GM19468 (cell line): Measurements from ENCODE around the gene C4B.
"Not testable (repeated sequence)": the region's sequence is repeated elsewhere in the genome, so short reads cannot be mapped to it uniquely, and the experiment has no call there.

Experiments used
- ATAC-seq: cut with Tn5 transposase; IDR thresholded peaks from one replicate; pipeline ENCODE4 v1.9.1; 2021; ENCODE audit warnings: mild to moderate bottlenecking, moderate library complexity, moderate number of reproducible peaks; ENCODE audit not compliant: unreplicated experiment; ENCODE audit errors: extremely low read depth

The C4B gene

DNA sequence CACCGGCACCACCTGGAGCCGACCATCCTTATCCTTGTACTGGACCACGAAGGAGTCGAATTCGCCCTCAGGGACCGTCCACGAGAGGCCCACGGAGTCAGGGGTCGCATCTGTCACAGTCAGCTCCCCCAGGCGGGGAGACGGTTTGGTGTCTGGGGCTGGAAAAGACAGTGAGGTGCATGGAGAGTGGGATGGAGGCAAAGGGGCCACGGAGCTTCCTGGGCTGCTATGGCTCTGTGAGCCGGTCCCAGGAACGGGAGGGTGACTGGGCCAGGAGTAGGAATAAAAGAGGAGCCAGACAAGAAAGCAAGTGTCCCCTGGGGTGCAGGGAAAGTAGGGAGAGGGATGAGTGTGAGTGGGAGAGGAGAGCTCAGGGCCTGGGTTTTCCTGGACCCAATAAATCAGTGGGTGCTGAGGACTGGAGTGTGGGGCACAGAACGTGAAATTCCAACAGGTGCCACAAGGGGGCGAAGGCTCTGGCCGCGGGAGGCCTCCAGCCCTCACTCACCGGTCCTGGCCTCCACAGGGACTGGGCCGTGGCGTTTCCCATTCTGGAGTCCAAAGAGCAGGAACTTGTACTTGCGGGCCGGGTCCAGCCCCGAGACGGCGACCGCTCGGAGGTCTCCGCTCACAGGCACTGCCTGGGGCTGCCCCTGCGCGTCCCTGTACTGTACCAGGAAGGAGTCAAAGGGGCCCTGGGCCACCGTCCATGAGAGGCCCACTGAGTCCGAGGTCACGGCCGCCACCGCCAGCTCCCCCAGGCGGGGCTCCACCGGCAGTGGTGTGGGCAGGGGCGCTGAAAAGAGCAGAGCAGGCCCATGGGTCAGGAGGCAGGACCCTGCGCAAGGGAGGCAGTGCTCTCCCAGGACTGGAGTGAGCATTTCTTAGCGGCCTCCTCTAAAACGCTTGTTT, 33.5 kb downstream of the C4B start:
- no peak for ATAC-seq

DNA sequence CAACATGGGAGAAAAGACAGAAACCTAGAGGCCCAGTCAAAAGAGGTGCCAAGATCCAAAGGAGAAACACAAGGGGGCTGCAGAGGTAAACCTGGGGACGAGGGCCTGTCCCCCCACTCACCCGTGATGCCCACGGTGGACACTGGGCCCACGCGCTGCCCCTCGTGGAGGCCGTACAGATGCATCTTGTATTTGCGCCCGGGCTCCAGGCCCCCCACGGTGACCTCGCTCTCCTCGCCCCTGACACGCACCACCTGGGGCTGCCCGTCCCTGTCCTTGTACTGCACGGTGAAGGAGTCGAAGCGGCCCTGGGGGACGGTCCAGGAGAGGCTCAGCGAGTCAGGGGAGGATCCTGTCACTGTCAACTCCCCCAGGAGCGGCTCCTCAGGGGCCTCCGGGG, 34.6 kb downstream of the C4B start:
- ATAC-seq, result not testable (repeated sequence)

DNA sequence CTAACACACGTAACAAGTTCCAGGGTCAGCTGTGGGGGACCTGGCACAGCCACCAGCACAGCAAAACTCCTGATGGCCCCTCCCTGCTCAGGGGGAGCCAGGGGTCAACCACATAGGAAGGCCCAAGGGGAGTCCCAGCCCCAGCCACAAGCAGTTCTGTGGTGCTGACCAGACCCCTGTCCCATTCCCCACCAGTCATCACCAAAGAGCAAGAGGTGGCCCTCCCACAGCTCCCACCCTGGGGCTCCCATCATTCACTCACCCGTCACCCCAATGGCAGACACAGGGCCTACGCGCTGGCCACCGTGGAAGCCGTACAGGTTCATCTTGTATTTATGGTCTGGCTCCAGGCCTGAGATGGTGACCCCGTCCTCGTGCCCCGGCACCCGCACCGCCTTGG, 35.1 kb downstream of the C4B start:
- not testable (repeated sequence) for ATAC-seq

DNA sequence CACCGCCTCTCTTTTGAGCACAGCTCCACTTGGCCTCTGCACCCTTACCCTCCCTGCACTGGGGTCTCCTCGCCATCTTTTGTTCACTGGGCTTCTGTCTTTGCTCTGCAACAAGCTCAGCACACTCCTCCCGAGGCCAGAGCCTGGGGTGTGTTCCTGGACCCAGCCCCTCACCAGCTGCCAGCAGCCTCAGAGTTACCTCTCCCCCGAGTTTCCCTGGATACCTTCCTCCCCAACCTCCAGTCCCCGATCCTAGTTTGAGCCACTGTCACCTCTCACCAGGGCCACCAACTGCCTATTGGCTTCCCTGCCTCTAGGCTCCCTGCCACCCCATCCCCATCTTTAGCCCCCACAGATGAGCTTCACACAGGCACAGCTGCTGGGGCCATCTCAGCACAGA, 36.0 kb downstream of the C4B start:
- ATAC-seq, result no peak

DNA sequence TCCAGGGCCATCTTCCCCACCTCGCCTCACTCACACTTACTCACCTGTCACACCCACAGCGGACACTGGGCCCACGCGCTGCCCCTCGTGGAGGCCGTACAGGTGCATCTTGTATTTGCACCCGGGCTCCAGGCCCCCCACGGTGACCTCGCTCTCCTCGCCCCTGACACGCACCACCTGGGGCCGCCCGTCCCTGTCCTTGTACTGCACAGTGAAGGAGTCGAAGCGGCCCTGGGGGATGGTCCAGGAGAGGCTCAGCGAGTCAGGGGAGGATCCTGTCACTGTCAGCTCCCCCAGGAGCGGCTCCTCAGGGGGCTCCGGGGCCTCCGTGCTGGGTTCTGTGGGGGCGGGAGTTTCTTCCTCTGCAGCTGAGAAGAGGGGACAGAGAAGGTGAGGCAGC, 38.0 kb downstream of the C4B start:
- ATAC-seq, result not testable (repeated sequence)

DNA sequence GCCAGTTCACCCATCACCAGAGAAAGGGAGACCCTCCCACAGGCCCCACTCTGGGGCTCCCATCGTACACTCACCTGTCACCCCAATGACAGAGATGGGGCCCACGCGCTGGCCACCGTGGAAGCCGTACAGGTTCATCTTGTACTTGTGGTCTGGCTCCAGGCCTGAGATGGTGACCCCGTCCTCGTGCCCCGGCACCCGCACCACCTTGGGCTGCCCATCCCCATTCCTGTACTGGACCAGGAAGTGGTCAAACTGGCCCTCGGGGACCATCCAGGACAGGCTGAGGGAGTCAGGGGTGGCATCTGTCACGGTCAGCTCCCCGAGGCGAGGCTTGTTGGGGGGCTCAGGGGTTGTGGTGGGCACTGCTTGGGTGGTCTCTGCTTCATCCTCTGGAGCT, 38.7 kb downstream of the C4B start:
- ATAC-seq, result not testable (repeated sequence)

DNA sequence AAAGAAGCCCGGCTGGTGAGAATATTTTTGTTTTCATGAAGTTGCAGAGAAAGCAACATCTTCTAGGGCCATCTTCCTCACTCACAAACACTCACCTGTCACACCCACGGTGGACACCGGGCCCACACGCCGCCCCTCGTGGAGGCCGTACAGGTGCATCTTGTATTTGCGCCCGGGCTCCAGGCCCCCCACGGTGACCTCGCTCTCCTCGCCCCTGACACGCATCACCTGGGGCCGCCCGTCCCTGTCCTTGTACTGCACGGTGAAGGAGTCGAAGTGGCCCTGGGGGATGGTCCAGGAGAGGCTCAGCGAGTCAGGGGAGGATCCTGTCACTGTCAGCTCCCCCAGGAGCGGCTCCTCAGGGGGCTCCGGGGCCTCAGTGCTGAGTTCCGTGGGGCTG, 41.2 kb downstream of the C4B start:
- ATAC-seq, result not testable (repeated sequence)

DNA sequence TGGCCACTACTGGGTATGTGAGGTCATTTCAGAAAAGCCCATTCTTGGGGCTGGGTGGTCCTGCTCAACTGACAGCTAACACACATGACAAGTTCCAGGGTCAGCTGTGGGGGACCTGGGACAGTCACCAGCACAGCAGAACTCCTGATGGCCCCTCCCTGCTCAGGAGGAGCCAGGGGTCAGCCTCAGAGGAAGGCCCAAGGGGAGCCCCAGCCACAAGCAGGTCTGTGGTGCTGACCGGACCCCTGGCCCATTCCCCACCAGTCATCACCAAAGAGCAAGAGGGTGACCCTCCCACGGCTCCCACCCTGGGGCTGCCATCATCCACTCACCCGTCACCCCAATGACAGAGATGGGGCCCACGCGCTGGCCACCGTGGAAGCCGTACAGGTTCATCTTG, 41.7 kb downstream of the C4B start:
- no peak for ATAC-seq

DNA sequence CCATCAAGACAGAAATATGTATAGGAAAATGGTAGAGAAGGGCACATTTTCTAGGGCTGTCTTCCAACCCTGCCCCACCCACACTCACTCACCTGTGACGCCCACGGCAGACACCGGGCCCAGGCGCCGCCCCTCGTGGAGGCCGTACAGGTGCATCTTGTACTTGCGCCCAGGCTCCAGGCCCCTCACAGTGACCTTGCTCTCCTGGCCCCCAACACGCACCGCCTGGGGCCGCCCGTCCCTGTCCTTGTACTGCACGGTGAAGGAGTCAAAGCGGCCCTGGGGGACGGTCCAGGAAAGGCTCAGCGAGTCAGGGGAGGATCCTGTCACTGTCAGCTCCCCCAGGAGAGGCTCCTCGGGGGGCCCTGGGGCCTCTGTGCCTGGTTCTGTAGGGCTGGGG, 43.4 kb downstream of the C4B start:
- ATAC-seq, result no peak

DNA sequence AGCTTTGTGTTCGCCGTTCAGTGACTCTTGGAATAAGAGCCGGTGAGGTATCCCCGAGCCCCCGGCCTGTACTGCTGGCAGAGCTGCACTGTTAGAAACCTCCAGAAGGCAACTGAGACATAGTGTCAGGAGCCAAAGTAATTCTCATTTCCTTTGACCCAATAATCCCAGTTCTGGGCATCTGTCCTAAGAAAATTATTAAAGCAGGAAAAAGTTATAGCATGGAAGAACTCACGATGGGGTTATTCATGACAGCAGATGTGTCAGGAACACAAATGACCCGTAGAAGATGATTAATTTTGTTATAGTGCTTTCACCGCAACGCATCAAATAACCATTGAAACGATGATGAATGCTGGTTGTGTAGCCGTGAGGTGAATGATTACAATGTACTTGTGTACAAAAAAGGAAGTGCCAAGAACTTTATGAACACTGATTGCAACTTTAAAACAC, 43.9 kb downstream of the C4B start:
- no peak for ATAC-seq

DNA sequence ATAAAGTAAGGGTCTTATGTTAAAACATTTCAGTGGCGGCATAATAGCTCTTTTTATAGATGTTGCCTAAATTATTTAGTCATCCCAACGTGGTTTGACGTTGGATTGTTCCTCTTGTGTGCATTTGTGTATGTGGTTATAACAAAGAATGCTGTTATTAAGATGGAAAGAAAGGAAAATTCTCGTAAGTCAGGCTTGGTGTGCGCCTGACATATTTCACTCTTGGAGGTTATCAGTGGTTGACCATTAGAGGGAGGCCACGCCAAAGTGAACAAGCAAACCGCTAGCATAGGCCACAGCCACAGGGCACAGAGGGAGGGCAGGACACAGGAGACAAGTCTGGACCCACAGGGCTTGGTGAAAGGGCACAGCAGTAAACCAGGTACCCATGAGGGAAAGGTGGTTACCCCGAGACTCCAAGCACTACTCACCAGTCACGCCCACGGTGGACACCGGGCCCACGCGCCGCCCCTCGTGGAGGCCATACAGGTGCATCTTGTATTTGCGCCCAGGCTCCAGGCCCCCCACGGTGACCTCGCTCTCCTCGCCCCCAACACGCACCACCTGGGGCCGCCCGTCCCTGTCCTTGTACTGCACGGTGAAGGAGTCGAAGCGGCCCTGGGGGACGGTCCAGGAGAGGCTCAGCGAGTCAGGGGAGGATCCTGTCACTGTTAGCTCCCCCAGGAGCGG, 46.5 kb downstream of the C4B start:
- ATAC-seq, result no peak

DNA sequence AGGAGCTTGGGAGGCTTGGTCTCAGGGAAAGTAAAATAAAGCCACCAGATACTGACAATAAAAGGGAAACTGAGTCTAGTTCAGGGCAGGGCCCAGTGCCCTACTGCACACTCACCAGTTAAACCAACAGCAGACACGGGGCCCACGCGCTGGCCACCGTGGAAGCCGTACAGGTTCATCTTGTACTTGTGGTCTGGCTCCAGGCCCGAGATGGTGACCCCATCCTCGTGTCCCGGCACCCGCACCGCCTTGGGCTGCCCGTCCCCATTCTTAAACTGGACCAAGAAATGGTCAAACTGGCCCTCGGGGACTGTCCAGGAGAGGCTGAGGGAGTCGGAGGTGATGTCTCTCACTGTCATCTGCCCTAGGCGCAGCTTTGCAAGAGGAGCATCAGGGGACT, 50.1 kb downstream of the C4B start:
- no peak for ATAC-seq

DNA sequence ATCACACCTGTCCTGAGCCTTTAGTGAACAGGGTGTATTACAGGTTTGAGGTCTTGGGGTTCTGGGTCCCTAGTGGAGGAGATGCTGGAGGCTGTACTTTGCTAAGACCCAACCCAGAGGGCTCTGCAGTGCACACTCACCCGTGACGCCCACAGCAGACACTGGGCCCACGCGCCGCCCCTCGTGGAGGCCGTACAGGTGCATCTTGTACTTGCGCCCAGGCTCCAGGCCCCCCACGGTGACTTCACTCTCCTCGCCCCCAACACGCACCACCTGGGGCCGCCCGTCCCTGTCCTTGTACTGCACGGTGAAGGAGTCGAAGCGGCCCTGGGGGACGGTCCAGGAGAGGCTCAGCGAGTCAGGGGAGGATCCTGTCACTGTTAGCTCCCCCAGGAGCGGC, 52.9 kb downstream of the C4B start:
- not testable (repeated sequence) for ATAC-seq

DNA sequence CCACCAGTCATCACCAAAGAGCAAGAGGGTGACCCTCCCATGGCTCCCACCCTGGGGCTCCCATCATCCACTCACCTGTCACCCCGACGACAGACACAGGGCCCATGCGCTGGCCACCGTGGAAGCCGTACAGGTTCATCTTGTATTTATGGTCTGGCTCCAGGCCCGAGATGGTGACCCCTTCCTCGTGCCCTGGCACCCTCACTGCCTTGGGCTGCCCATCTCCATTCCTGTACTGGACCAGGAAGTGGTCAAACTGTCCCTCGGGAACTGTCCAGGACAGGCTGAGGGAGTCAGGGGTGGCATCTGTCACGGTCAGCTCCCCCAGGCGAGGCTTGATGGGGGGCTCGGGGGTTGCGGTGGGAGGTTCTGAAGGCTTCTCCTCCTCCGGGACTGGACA, 53.7 kb downstream of the C4B start:
- ATAC-seq, result not testable (repeated sequence)

DNA sequence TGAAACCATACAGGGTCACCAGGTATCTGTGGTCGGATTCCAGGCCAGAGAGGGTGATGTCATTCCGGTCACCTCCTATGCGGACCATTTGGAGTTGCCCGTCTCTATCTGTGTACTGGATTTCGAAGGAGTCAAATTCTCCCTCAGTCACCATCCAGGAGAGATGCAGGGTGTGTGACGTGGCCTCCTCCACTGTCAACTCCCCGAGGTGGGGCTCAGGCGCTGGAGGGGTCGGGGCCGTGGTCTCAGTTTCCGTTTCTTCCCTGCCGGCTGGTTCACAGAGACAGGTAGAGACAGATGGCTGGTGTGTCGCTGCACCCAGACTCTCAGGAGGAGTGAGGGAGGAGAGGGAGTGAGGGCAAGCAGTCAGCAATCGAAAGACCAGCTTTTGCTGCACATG, 54.3 kb downstream of the C4B start:
- no peak for ATAC-seq

DNA sequence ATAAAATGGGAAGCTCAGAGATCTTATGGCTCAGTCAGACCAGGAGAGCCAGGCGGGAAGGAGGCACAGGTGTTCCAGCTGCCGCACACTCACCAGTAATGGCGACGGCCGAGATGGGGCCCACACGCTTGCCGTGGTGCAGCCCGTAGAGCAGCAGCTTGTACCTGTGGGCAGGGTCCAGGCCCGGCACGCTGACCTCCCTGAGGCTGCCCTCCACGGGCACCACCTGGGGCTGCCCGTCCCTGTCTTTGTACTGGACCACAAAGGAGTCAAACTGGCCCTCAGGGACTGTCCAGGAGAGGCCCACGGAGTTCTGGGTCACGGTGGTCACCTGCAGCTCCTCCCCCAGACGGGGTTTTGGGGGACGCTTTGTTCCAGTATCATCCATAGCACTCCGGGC, 54.9 kb downstream of the C4B start:
- ATAC-seq, result no peak

DNA sequence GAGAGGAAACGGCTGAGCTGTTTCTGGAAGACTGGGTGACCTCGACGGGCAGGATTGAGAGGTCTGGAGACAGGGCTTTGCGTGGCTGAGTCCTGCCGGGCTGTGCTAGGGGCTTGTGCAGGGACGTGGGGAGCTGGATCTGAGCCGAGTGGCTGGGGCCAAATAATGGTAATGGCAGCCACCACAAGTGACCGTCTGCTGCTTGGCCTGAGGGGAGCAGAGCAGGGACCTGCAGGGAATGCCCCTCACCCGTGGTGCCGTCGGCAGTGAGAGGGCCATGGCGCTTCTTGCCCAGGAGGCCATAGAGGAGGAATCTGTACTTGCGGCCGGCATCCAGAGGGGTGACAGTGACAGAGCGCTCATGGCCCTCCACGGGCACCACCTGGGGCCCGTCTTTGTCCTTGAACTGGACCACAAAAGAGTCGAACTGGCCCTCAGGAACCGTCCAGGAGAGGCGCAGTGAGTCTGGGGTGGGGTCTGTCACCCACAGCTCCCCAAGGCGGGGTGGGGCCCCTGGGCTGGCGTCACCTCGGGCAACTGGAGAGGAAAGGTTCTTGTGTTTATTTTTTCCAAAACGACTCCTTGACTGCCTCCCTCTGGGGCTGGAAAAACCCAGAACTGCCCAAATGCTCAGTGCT, 55.4 kb downstream of the C4B start:
- ATAC-seq, result no peak

DNA sequence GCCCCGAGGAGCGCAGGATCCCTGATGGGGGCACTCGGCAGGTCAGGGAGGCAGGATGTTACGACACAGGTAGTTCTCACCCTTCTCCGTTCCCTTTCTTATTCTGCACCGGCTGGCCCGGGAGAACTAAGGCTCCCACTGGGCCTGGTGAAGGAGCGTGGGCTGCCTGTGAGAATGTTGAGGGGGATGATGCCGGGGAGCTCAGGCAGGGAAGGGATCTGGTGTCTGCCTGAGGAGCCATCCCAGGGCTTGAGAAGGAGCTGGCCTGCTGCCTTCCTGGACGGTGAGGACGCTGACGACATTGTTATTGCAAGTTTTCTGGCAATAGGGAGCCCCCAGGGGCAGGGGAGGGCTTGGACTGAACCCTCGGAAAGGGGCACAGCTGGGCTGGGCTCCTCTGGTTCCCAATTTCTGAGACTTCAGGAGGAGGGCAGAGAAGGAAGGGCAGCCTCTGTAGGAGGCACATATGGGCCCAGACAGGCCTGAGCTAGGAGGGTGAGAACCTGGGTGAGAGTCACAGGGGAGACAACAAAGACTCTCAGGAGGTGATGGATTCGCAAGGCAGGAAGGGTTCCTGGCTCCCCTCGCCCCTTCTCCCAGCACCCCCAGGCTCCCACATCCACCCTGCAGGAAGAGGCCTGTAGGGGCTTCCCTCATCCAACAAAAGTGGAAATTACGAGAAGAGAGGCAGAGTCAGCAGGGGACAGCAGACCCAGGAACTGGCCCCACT, 56.4 kb downstream of the C4B start:
- ATAC-seq, result no peak

DNA sequence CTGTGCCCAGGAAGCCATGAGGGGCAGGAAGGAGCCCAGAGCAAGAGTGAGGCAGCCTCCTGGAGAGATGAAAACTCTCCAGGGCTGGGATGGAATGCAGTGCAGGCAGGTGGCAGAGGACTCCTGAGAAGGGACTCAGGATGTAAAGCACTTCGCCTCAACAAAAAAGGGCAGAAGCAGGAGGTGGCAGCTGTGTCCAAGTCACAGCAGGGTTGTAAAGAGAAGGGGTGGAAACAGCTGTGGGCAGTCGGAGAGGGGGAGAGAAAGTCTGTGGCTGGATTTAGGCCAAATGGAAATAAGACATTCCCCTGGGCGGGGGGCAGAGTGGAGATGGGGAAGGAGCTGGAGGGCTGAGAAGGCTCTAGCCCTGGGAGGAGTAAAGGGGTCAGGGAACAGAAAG, 58.5 kb downstream of the C4B start:
- ATAC-seq, result no peak

DNA sequence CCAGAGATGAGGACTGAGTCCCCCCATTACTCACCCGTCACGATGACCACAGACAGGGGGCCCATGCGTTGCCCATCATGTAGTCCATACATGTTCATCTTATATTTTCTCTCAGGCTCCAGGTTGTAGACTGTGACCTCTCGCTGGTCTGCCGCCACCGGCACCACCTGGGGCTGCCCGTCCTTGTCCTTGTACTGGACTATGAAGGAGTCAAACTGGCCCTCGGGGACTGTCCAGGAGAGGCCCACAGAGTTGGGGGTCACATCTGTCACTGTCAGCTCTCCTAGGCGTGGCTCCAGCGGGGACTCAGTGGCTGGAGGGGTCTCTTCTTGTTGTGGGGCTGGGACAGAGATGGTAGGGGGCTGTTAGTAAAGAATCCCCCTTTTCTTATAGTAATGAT, 59.0 kb downstream of the C4B start:
- no peak for ATAC-seq
